HepG2 (cell line): ENCODE data around the gene MEGF11. TPM values are rescaled to one million over a fixed set of nuclear protein-coding genes. Genes with fewer than 3 reads are reported as not detected.
A peak's percentile ranks its signal among the peaks of the same experiment; 100 is the strongest.

Experiments
- HDAC6 ChIP-seq: fragments of 200-600 bp; sonication (generic); IDR thresholded peaks from 2 replicates; pipeline ENCODE4 v1.7.0; 2017; ENCODE audit warnings: mild to moderate bottlenecking, antibody characterized with exemption, low read length, low read depth
- IRX3 ChIP-seq: sonication (generic); formaldehyde crosslinking; IDR thresholded peaks from 2 replicates; pipeline ENCODE4 v1.8.1; 2023; ENCODE audit warnings: mild to moderate bottlenecking, low read depth, missing genetic modification reagents, borderline replicate concordance
- JDP2 ChIP-seq: sonication (generic); formaldehyde crosslinking; IDR thresholded peaks from 2 replicates; pipeline ENCODE4 v1.8.1; 2022; ENCODE audit warnings: missing genetic modification reagents, borderline replicate concordance
- KAT2B ChIP-seq: fragments of 150-350 bp; IDR thresholded peaks from 2 replicates; pipeline ENCODE4 v1.6.1; 2014; ENCODE audit warnings: low read depth, low read length, borderline replicate concordance
- MAFF ChIP-seq: IDR thresholded peaks from 2 replicates; pipeline ENCODE4 v1.6.1; 2011; ENCODE audit warnings: low read depth, low read length, improper control_type of control experiment
- MED1 ChIP-seq: sonication (generic); formaldehyde crosslinking; IDR thresholded peaks from 2 replicates; pipeline ENCODE4 v1.4.0; 2020; ENCODE audit warnings: missing genetic modification reagents
- NPAS2 ChIP-seq: sonication (generic); formaldehyde crosslinking; IDR thresholded peaks from 2 replicates; pipeline ENCODE4 v1.8.0; 2022; ENCODE audit warnings: mild to moderate bottlenecking, missing genetic modification reagents, borderline replicate concordance
- PHF21A ChIP-seq: sonication (generic); formaldehyde crosslinking; IDR thresholded peaks from 2 replicates; pipeline ENCODE4 v1.5.0; 2020; ENCODE audit warnings: mild to moderate bottlenecking, missing genetic modification reagents
- SIN3A ChIP-seq: IDR thresholded peaks from 2 replicates; pipeline ENCODE4 v1.6.1; 2011; ENCODE audit warnings: low read depth, mild to moderate bottlenecking, control low read depth, low read length, borderline replicate concordance
- ZNF207 ChIP-seq: fragments of 450-650 bp; IDR thresholded peaks from 2 replicates; pipeline ENCODE4 v1.6.1; 2016; ENCODE audit warnings: antibody characterized with exemption, borderline replicate concordance
- ZNF235 ChIP-seq: sonication (generic); formaldehyde crosslinking; IDR thresholded peaks from 2 replicates; pipeline ENCODE4 v1.8.1; 2023; ENCODE audit warnings: mild to moderate bottlenecking, missing genetic modification reagents, borderline replicate concordance
- polyA plus RNA-seq, 8 experiments: library from polyadenylated mRNA; depleted of rRNA in 3 of 8; stranded (reverse) in 7 of 8; unstranded in 1 of 8; fragments of >200 nt; fragmentation: Illumina TruSeq in 4 of 8; extraction: Trizol in 4 of 8; gene quantifications; 2 replicates each; pipeline versions ENCODE4 v1.2.1 to v1.2.3, GENCODE V29; 2011 to 2016; ENCODE audit warnings: low read depth in 4 of 8, missing spikeins in 1 of 8, mixed read lengths in 1 of 8; ENCODE audit not compliant: insufficient read depth in 1 of 8
- total RNA-seq, 5 experiments: library from RNA; depleted of rRNA; stranded (reverse); fragments of >200 nt; fragmentation: Illumina TruSeq; extraction: Trizol; gene quantifications; 2 replicates each; pipeline ENCODE4 v1.2.3, GENCODE V29; 2016; ENCODE audit warnings: low read depth in 1 of 5
- TF ChIP-seq, protein P1 (sequence below): IDR thresholded peaks from 2 replicates; pipeline ENCODE4 v1.6.1; 2016; ENCODE audit warnings: missing genetic modification reagents, missing compliant biosample characterization
- TF ChIP-seq, protein P2 (sequence below): sonication (generic); formaldehyde crosslinking; IDR thresholded peaks from 2 replicates; pipeline ENCODE4 v1.8.1; 2022; ENCODE audit warnings: low read depth, mild to moderate bottlenecking, missing genetic modification reagents
- TF ChIP-seq, protein P3 (sequence below): sonication (generic); formaldehyde crosslinking; IDR thresholded peaks from 2 replicates; pipeline ENCODE4 v1.4.0; 2020; ENCODE audit warnings: missing genetic modification reagents, mild to moderate bottlenecking, borderline replicate concordance
- TF ChIP-seq, protein P4 (sequence below): sonication (generic); formaldehyde crosslinking; IDR thresholded peaks from 2 replicates; pipeline ENCODE4 v1.4.0; 2020; ENCODE audit warnings: mild to moderate bottlenecking, missing genetic modification reagents
- TF ChIP-seq, protein P5 (sequence below), 2 experiments: sonication (generic) in 1 of 2; formaldehyde crosslinking in 1 of 2; IDR thresholded peaks; 2 replicates each; pipeline versions ENCODE4 v1.4.0 to v1.6.1; 2016 to 2020; ENCODE audit warnings: borderline replicate concordance in 1 of 2, low read depth in 1 of 2, mild to moderate bottlenecking in 1 of 2, missing genetic modification reagents in 1 of 2
- TF ChIP-seq, protein P6 (sequence below): sonication (generic); formaldehyde crosslinking; IDR thresholded peaks from 2 replicates; pipeline ENCODE4 v1.4.0; 2020; ENCODE audit warnings: missing genetic modification reagents, low read depth, mild to moderate bottlenecking, borderline replicate concordance

The MEGF11 gene
- total and polyA plus RNA-seq, 2 of the 13 experiments (the other 11 are each of a cell fraction or from before 2014, with no cell fraction given) = not detected

DNA sequence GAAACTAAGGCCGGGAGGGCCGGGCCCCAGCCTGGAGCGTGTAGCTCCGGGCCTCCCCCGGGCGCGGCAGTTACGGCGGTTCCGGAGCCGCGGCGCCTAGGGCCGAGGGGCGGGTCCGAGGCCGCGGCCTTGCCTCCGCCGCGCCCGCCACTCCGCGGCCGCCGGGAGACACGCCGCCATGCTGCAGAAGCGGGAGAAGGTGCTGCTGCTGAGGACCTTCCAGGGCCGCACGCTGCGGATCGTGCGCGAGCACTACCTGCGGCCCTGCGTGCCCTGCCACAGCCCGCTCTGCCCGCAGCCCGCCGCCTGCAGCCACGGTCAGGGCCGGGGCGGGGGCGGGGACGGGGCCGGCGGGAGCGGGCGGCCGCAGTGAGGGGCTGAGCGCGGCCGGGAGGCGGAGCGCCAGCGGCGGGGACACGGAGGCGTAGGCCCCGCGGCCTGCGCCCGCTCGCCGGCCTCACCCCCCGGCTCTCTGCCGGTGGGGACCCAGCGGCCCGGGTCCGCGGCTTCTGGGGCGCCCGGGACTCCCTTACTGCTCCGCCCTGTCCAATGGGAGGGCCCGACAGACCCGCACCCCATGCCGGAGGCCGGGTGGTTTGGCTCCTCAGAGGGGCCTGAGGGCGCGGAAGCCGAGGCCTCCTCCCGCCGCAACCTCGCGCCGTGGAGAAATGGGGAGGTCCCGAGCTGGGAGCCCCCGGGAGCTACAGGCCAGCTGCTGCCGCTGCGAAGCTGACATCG is 40.0 kb upstream of the MEGF11 start, which contains the start of gene DIS3L (continued):
- TF ChIP-seq ZNF207 = no peak
- peak; percentile 22; the same call in 1 of the 2 replicates for TF ChIP-seq SIN3A
- no peak for TF ChIP-seq MAFF
- TF ChIP-seq KAT2B = no peak
- TF ChIP-seq, protein P1, sequence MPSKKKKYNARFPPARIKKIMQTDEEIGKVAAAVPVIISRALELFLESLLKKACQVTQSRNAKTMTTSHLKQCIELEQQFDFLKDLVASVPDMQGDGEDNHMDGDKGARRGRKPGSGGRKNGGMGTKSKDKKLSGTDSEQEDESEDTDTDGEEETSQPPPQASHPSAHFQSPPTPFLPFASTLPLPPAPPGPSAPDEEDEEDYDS (CRISPR knock-in tag) = no peak
- no peak for TF ChIP-seq NPAS2 (CRISPR knock-in tag)
- TF ChIP-seq JDP2 (CRISPR knock-in tag) = no peak
- peak; percentile 52; the same call in 1 of the 2 replicates for TF ChIP-seq PHF21A
- 0 out of 2 replicates have a peak, but pooled peaks have one; percentile 36 for TF ChIP-seq ZNF235 (CRISPR knock-in tag)
- TF ChIP-seq, protein P2, sequence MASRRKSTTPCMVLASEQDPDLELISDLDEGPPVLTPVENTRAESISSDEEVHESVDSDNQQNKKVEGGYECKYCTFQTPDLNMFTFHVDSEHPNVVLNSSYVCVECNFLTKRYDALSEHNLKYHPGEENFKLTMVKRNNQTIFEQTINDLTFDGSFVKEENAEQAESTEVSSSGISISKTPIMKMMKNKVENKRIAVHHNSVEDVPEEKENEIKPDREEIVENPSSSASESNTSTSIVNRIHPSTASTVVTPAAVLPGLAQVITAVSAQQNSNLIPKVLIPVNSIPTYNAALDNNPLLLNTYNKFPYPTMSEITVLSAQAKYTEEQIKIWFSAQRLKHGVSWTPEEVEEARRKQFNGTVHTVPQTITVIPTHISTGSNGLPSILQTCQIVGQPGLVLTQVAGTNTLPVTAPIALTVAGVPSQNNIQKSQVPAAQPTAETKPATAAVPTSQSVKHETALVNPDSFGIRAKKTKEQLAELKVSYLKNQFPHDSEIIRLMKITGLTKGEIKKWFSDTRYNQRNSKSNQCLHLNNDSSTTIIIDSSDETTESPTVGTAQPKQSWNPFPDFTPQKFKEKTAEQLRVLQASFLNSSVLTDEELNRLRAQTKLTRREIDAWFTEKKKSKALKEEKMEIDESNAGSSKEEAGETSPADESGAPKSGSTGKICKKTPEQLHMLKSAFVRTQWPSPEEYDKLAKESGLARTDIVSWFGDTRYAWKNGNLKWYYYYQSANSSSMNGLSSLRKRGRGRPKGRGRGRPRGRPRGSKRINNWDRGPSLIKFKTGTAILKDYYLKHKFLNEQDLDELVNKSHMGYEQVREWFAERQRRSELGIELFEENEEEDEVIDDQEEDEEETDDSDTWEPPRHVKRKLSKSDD (CRISPR knock-in tag) = peak; percentile 61; the same call in 1 of the 2 replicates
- TF ChIP-seq, protein P3, sequence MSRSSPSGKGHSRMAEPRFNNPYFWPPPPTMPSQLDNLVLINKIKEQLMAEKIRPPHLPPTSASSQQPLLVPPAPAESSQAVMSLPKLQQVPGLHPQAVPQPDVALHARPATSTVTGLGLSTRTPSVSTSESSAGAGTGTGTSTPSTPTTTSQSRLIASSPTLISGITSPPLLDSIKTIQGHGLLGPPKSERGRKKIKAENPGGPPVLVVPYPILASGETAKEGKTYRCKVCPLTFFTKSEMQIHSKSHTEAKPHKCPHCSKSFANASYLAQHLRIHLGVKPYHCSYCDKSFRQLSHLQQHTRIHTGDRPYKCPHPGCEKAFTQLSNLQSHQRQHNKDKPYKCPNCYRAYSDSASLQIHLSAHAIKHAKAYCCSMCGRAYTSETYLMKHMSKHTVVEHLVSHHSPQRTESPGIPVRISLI (CRISPR knock-in tag) = no peak
- no peak; the same call in 1 of the 2 replicates for TF ChIP-seq MED1
- TF ChIP-seq, protein P4, sequence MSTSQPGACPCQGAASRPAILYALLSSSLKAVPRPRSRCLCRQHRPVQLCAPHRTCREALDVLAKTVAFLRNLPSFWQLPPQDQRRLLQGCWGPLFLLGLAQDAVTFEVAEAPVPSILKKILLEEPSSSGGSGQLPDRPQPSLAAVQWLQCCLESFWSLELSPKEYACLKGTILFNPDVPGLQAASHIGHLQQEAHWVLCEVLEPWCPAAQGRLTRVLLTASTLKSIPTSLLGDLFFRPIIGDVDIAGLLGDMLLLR (CRISPR knock-in tag) = peak; percentile 22; the same call in 1 of the 2 replicates
- no peak for TF ChIP-seq HDAC6
- TF ChIP-seq, protein P5, sequence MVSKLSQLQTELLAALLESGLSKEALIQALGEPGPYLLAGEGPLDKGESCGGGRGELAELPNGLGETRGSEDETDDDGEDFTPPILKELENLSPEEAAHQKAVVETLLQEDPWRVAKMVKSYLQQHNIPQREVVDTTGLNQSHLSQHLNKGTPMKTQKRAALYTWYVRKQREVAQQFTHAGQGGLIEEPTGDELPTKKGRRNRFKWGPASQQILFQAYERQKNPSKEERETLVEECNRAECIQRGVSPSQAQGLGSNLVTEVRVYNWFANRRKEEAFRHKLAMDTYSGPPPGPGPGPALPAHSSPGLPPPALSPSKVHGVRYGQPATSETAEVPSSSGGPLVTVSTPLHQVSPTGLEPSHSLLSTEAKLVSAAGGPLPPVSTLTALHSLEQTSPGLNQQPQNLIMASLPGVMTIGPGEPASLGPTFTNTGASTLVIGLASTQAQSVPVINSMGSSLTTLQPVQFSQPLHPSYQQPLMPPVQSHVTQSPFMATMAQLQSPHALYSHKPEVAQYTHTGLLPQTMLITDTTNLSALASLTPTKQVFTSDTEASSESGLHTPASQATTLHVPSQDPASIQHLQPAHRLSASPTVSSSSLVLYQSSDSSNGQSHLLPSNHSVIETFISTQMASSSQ (IDR thresholded peaks at IDR 0.05; ENCODE audit: low read depth) = no peak
- TF ChIP-seq, protein P5 (CRISPR knock-in tag; IDR thresholded peaks at IDR 0.05; ENCODE audit: borderline replicate concordance) = no peak
- TF ChIP-seq, protein P6, sequence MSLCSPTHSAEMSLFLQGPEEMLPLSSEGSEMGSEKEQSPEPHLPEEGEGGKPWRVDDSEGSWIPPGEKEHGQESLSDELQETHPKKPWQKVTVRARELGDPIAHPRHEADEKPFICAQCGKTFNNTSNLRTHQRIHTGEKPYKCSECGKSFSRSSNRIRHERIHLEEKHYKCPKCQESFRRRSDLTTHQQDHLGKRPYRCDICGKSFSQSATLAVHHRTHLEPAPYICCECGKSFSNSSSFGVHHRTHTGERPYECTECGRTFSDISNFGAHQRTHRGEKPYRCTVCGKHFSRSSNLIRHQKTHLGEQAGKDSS (CRISPR knock-in tag) = peak; percentile 42; the same call in 1 of the 2 replicates
- TF ChIP-seq IRX3 (CRISPR knock-in tag) = 0 out of 2 replicates have a peak, but pooled peaks have one; percentile 14
